ENCODE results near the gene MTARC2.
"Not testable (repeated sequence)": the region's sequence is repeated elsewhere in the genome, so short reads cannot be mapped to it uniquely, and the experiment has no call there.

Gene MTARC2

GRCh38 chr1:220733086-220733601 is 15.0 kb upstream of the MTARC2 start:
- DNase-seq: peak; percentile 79

- no peak for DNase-seq
Observed at GRCh38 chr1:220734571-220735326, 13.4 kb upstream of the MTARC2 start.

GRCh38 chr1:220736283-220736682 is 11.8 kb upstream of the MTARC2 start:
- DNase-seq: not testable (repeated sequence)

GRCh38 chr1:220741349-220741748 is 6.8 kb upstream of the MTARC2 start:
- no peak for DNase-seq

- no peak for DNase-seq
Observed at GRCh38 chr1:220741825-220742224, 6.3 kb upstream of the MTARC2 start.

GRCh38 chr1:220742520-220742919 is 5.6 kb upstream of the MTARC2 start:
- no peak for DNase-seq

GRCh38 chr1:220746851-220747250 is 1.3 kb upstream of the MTARC2 start:
- no peak for DNase-seq

- DNase-seq: no peak
Observed at GRCh38 chr1:220747437-220748088, 559 bp upstream of the MTARC2 start.

GRCh38 chr1:220748936-220749335 is 814 bp downstream of the MTARC2 start:
- no peak for DNase-seq

- DNase-seq: no peak
Observed at GRCh38 chr1:220750131-220750515, 2.0 kb downstream of the MTARC2 start.

GRCh38 chr1:220751111-220751510 is 3.0 kb downstream of the MTARC2 start:
- DNase-seq: no peak

GRCh38 chr1:220754212-220754917 is 6.2 kb downstream of the MTARC2 start:
- DNase-seq: no peak

- no peak for DNase-seq
Observed at GRCh38 chr1:220754918-220755295, 6.8 kb downstream of the MTARC2 start.

- no peak for DNase-seq
Observed at GRCh38 chr1:220755309-220755708, 7.2 kb downstream of the MTARC2 start.

- no peak for DNase-seq
Observed at GRCh38 chr1:220757441-220757840, 9.3 kb downstream of the MTARC2 start.

GRCh38 chr1:220759147-220759546 is 11.0 kb downstream of the MTARC2 start:
- no peak for DNase-seq

- no peak for DNase-seq
Observed at GRCh38 chr1:220761688-220762427, 13.7 kb downstream of the MTARC2 start.

- DNase-seq: no peak
Observed at GRCh38 chr1:220764757-220765156, 16.6 kb downstream of the MTARC2 start.

GRCh38 chr1:220767312-220768125 is 19.4 kb downstream of the MTARC2 start:
- DNase-seq: no peak

GRCh38 chr1:220768126-220768601 is 20.0 kb downstream of the MTARC2 start:
- DNase-seq: no peak

GRCh38 chr1:220769205-220769604 is 21.1 kb downstream of the MTARC2 start:
- no peak for DNase-seq

Data from activated CD4-positive, alpha-beta T cell treated with anti-CD3 and anti-CD28 coated beads, Interleukin-2, amount 50 U/mL, for 16 hours (primary cell).